ENCODE data around the gene ARHGAP15.
"Not testable (repeated sequence)": the region's sequence is repeated elsewhere in the genome, so short reads cannot be mapped to it uniquely, and the experiment has no call there.

The ARHGAP15 gene

DNA sequence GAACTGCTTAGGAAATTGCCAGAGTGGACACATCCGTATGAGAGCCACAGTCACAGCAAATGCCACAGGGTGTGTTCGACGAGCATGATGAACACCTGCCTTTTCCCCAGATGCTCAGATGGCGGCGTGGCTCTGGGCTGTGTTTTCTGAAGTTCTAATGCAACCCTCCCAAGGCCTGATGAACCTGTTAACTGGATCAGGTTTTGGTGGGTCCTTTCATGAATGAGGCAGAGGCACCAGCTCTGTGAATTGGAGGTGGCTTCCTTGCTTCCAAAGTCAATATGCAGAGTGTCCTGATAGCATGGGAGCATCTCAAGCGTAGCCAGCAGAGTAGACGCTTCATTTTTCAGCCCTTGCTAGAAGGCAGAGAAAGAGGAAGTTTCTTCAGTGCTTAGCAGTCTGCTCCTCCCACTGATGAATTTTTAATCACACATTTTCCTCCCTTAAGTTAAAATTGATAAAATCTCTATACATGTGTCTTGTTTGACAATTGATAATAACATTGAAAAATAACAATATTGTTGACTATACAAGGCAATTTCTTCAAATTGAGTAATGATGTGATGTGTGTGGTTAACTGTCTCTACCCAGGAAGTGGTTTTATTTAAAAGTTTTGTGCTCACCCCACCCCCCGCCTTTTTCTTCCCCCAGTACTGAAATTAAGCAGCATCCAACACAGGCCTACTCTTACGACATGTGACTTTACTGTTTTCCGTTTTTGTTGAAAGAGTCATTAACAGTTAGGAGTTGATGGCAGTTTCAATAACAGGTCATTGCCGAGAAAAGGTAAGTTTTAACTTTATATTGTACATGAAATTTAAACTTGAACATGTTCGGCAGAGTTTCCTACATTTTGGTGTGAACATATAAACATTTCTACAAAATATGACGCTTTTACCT, at the start of gene ARHGAP15:
Gene ARHGAP15, plus strand, starts transcription at position 739 of the 900 bp plus-strand sequence.
- TF ChIP-seq ZFX (IDR thresholded peaks at IDR 0.05; ENCODE audit: borderline replicate concordance): no peak
- TF ChIP-seq, protein P1, sequence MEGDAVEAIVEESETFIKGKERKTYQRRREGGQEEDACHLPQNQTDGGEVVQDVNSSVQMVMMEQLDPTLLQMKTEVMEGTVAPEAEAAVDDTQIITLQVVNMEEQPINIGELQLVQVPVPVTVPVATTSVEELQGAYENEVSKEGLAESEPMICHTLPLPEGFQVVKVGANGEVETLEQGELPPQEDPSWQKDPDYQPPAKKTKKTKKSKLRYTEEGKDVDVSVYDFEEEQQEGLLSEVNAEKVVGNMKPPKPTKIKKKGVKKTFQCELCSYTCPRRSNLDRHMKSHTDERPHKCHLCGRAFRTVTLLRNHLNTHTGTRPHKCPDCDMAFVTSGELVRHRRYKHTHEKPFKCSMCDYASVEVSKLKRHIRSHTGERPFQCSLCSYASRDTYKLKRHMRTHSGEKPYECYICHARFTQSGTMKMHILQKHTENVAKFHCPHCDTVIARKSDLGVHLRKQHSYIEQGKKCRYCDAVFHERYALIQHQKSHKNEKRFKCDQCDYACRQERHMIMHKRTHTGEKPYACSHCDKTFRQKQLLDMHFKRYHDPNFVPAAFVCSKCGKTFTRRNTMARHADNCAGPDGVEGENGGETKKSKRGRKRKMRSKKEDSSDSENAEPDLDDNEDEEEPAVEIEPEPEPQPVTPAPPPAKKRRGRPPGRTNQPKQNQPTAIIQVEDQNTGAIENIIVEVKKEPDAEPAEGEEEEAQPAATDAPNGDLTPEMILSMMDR (IDR thresholded peaks at IDR 0.05): no peak
- H3K27ac ChIP-seq: no peak within 1 kb of the TSS

DNA sequence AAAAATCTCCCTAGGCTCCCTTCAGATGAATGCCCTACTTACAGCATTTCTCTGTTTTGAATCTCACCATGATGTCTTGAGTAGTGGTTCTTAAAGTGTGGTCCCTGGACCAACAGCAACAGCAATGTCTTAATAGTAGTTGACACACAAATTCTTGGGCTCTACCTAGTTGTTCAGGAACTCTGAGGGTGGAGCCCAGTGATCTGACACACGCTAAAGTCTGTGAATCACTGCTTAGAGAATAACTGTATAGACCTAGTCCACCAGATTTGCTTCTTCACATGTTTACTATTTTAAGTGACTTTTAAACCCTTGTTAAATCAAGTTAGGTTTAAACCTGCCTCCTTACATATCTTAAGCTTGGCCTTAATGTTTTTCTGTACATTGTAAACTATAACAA, 47.6 kb upstream of the ARHGAP15 start:
- no peak for TF ChIP-seq ZFX (IDR thresholded peaks at IDR 0.05; ENCODE audit: borderline replicate concordance)
- TF ChIP-seq, protein P1 (IDR thresholded peaks at IDR 0.05): no peak
- H3K27ac ChIP-seq: no peak overlapping the region

DNA sequence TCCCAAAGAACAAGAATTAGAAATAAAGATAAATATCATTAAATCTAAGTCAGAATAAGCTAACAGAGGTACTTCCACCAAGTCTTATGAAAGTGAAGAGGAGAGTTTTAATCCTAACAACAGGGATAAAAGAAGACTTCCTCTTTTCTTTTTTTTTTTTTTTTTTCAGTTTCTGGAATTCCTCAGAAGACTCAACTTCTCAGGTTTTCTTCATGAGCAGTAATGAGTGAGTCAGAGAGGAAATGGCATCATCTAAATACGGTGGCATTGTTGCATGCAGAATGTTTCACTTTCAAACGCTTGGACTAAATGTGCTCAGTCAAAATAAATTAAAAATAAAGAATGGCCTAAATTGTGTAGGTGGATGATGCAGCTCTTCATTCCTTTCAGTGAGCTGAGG, 45.6 kb upstream of the ARHGAP15 start:
- H3K27ac ChIP-seq: no peak overlapping the region
- TF ChIP-seq, protein P1 (IDR thresholded peaks at IDR 0.05): no peak
- TF ChIP-seq ZFX (IDR thresholded peaks at IDR 0.05; ENCODE audit: borderline replicate concordance): no peak

DNA sequence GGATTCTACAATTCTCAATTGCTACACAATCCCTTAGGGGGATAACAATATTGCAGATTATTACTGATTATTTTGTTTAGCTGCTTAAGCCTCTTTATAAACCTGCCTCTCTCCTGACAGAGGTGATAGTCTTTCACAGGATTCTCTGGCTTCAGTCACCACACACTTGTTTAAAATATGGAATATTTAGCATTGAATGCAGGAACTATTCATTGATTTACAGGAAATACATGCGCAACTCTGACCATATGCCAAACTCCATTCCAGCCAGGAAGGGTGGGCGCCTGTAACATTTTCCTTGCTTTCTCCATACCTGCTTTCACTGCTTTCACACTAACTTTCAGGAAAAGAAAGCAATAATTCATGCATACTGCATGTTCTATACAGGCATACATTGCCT, 44.8 kb upstream of the ARHGAP15 start:
- TF ChIP-seq, protein P1 (IDR thresholded peaks at IDR 0.05): no peak
- TF ChIP-seq ZFX (IDR thresholded peaks at IDR 0.05; ENCODE audit: borderline replicate concordance): no peak
- H3K27ac ChIP-seq: no peak overlapping the region

DNA sequence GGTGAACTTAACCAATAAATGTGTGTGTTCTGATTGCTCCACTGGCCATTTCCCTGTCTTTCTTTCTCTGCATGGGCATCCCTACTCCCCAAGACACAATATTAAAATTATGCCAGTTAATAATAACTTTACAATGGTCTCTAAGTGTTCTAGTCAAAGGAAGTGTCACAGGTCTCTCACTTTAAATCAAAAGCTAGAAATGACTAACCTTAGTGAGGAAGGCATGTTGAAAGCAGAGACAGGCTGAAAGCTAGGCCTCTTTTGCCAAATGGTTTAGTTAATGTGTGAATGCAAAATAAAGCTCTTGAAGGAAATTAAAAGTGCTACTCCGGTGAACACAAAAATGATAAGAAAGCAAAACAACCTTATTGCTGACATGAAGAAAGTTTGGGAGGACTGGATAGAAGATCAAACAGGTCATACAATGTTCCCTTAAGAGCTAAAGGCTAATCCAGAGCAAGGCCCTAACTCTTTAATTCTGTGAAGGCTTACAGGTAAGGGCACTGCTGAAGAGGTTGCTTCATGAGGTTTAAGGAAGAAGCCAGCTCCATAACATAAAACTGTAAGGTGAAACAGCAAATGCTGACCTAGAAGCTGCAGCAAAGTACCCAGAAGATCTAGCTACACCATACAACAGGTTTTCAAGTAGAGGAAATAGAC, 44.0 kb upstream of the ARHGAP15 start:
- H3K27ac ChIP-seq: no peak overlapping the region
- no peak for TF ChIP-seq ZFX (IDR thresholded peaks at IDR 0.05; ENCODE audit: borderline replicate concordance)
- TF ChIP-seq, protein P1 (IDR thresholded peaks at IDR 0.05): no peak

DNA sequence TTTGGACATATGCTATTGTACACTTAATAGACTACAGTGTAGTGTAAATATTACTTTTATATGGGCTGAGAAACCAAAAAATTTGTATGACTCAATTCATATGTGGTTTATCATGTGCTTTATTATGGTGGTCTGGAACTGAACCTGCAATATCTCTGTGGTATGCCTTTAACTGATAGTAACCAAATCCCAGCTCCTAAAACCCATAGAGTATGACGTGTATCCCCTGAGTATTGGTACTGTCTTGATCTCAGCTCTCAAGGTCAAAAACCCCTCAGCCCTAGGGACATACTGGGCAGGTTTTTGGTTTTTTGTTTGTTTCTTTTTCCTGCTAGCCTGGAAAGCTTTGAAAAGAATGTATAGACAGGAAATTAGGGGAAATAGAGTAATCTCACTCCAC, 42.2 kb upstream of the ARHGAP15 start:
- no peak for TF ChIP-seq ZFX (IDR thresholded peaks at IDR 0.05; ENCODE audit: borderline replicate concordance)
- TF ChIP-seq, protein P1 (IDR thresholded peaks at IDR 0.05): no peak
- H3K27ac ChIP-seq: no peak overlapping the region

DNA sequence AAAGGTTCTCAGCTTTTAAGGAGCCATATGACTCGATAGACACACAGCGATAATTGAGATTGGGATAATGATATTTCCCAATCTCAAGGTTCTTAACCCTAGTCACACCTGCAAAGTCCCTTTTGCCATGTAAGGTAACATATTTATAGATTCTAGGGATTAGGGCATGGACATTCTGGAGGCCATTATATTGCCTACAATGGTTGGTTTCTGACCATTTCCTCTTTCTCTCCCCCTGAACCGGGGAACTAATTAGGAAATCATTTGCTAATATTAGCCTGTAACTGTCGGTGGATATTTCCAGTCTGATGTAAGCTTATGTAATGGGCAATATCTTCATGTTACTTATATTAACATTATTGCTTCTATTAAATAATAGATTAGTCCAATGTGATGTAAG, 40.8 kb upstream of the ARHGAP15 start:
- TF ChIP-seq ZFX (IDR thresholded peaks at IDR 0.05; ENCODE audit: borderline replicate concordance): no peak
- TF ChIP-seq, protein P1 (IDR thresholded peaks at IDR 0.05): no peak
- no peak overlapping the region for H3K27ac ChIP-seq

DNA sequence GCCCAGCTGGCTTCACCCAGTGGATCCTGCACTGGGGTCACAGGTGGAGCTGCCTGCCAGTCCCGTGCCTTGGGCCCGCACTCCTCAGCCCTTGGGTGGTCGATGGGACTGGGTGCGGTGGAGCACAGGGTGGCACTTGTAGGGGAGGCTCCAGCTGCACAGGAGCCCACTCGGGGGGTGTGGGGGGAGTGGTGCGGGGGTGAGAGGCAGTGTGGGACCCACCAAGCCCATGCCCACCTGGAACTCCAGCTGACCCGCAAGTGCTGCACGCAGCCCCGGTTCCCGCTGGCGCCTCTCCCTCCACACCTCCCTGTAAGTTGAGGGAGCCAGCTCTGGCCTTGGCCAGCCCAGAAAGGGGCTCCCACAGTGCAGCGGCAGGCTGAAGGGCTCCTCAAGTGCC, 39.7 kb upstream of the ARHGAP15 start:
- not testable (repeated sequence) for H3K27ac ChIP-seq

Data from 22Rv1 (cell line).